ENCODE measurements around the gene RCAN2.

GRCh38 chr6:46407246-46407645 lies 84.0 kb downstream of the RCAN2 start:
- TF ChIP-seq CTCF (IDR thresholded peaks at IDR 0.05) (no peak), POLR2A (IDR thresholded peaks at IDR 0.05) (no peak)

Measured in heart left ventricle (tissue), 13 donors.